Common myeloid progenitor, CD34-positive (primary cell): ENCODE measurements around the gene CAPN5.

ENCODE experiments used
- CTCF ChIA-PET: fragments of 350-600 bp; sonication (Branson Sonifier 250); formaldehyde crosslinking; loops from one replicate; lab custom pipeline; 2021; ENCODE audit warnings: antibody characterized with exemption; lab: Charles Lee
- POLR2A ChIA-PET: fragments of 350-600 bp; sonication (Branson Sonifier 250); formaldehyde crosslinking; loops from one replicate; lab custom pipeline; 2021; ENCODE audit warnings: antibody characterized with exemption; lab: Charles Lee
- DNase-seq, 3 donors: peaks; one replicate each; pipeline versions ENCODE4 v3.0.0 to v3.0.0-alpha.2; 2013
- H3K27ac ChIP-seq, 2 experiments: 1 replicate in 1 of 2; 2 replicates in 1 of 2; pipeline ENCODE4 v1.7.0; 2013; ENCODE audit warnings: inconsistent platforms in 2 of 2, low read length in 2 of 2, mild to moderate bottlenecking in 2 of 2, low read depth in 1 of 2, moderate library complexity in 1 of 2; ENCODE audit not compliant: severe bottlenecking in 2 of 2, insufficient read depth in 1 of 2, poor library complexity in 1 of 2
- H3K27me3 ChIP-seq, 5 experiments: replicated peaks in 2 of 5; 1 replicate in 3 of 5; 2 replicates in 2 of 5; pipeline versions ENCODE4 v1.6.1 to v1.7.0; 2013; ENCODE audit warnings: low read length in 4 of 5, mild to moderate bottlenecking in 2 of 5, moderate library complexity in 2 of 5, inconsistent platforms in 1 of 5; ENCODE audit not compliant: insufficient read depth in 5 of 5, control insufficient read depth in 4 of 5
- H3K36me3 ChIP-seq, 4 experiments: 1 replicate in 2 of 4; 2 replicates in 2 of 4; pipeline versions ENCODE4 v1.6.1 to v1.7.0; 2013; ENCODE audit warnings: low read length in 3 of 4, control low read depth in 1 of 4, mild to moderate bottlenecking in 1 of 4; ENCODE audit not compliant: control insufficient read depth in 4 of 4, insufficient read depth in 4 of 4
- H3K4me1 ChIP-seq, 4 experiments: 1 replicate in 3 of 4; 2 replicates in 1 of 4; pipeline versions ENCODE4 v1.6.1 to v1.7.1; 2013; ENCODE audit warnings: low read length in 3 of 4, mild to moderate bottlenecking in 3 of 4, control low read depth in 1 of 4, inconsistent platforms in 1 of 4, moderate library complexity in 1 of 4; ENCODE audit not compliant: control insufficient read depth in 4 of 4, insufficient read depth in 4 of 4; ENCODE audit errors: control extremely low read depth in 1 of 4
- H3K4me3 ChIP-seq, 7 experiments: 1 replicate in 4 of 7; 2 replicates in 3 of 7; pipeline versions ENCODE4 v1.5.1 to v1.7.0; 2013; ENCODE audit warnings: mild to moderate bottlenecking in 7 of 7, low read length in 6 of 7, moderate library complexity in 6 of 7, inconsistent platforms in 2 of 7, low read depth in 2 of 7, control low read depth in 1 of 7; ENCODE audit not compliant: insufficient read depth in 4 of 7, control insufficient read depth in 1 of 7; ENCODE audit errors: extremely low read depth in 1 of 7
- H3K9me3 ChIP-seq, 5 experiments: 1 replicate in 4 of 5; 2 replicates in 1 of 5; pipeline versions ENCODE4 v1.6.1 to v1.7.1; 2013; ENCODE audit warnings: low read length in 4 of 5, mild to moderate bottlenecking in 2 of 5, inconsistent platforms in 1 of 5, low read depth in 1 of 5, moderate library complexity in 1 of 5; ENCODE audit not compliant: control insufficient read depth in 4 of 5, insufficient read depth in 2 of 5; ENCODE audit errors: control extremely low read depth in 1 of 5
- WGBS: methylation state at CpG from one replicate; pipeline ENCODE4 v1.1.5; 2013; ENCODE audit not compliant: insufficient coverage; 5-methylcytosine and 5-hydroxymethylcytosine counted together

CAPN5 gene

DNA sequence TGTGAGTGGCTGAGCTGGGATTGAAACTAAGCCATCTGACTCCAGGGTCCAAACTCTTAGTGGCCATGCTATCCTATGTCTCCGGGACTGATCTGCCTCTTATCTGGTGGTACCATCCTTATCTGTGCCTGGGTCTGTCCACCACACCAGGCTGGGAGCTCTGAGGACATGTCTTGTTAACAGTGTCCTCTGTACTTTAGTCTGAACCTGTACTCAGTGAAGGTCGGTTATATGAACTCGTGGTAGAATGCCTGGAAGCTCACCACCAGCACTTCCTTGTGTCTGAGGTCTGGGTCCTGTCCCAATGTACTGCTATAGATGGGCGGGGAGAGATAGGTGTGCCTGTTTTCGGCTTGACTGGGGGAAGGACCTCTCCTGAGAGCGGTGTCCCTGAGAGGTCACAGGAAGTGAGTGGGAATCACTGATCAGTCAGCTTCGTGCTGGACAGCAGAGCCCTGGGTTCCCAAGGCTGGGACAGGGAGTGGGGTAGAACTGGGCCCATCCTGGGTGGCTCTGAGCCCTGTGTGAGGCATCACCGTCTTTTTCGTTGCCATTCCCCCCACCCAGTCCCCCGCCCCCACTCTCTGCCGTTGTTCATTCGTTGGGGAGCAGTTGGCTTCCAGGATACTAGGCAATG lies 70.1 kb downstream of the CAPN5 start:
- POLR2A ChIA-PET: no interaction called here
- 75% methylated on average over 8 of the region's 12 CpGs for WGBS
- H3K4me3 ChIP-seq: no peak overlapping the region

DNA sequence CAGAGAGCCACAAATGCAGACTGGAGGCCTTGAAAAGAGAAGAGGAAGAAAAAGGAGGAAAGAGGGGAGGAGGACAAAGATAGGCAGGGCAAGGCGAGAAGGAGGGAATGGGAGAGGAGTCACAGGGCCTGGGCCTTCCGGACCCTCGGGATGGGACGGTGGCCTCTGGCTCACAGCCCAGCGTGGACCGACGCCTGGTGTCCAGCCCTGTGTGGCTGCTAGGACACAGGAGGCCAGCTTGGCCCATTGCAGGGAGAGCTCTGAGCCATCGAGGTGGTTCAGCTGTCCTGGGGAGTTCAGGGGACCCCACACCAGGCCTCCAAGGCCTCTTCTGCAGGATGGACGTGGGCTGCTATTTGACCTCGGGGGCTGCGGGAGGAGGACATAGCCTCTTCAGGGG lies 70.7 kb downstream of the CAPN5 start:
- Histone ChIP-seq H3K27me3 (peaks cover 0 to 34% (median 15%) of the 10 kb centered on the region in 5 experiments), H3K27ac (no peak overlapping the region), H3K9me3 (peaks cover 0 to 3% (median 0%) of the 10 kb centered on the region in 5 experiments), H3K36me3 (no peaks in the 10 kb centered on the region), H3K4me1 (peaks cover 0 to 18% (median 11%) of the 10 kb centered on the region in 4 experiments), H3K4me3 (no peak overlapping the region)
- DNase-seq: no peak
- 92% methylated on average over 10 of the region's 11 CpGs for WGBS
- CTCF ChIA-PET: interaction anchor here (1.0 to 12.6 kb wide), 4 partner anchors 9 to 274 kb away, joined by 3 to 240 read pairs (median 10); no protein-coding TSS in a partner anchor
- POLR2A ChIA-PET: no interaction called here

More for the DNA sequence above, 70.1 kb downstream of the CAPN5 start:
- Histone ChIP-seq H3K36me3 (no peaks in the 10 kb centered on the region), H3K9me3 (peaks cover 0 to 3% (median 0%) of the 10 kb centered on the region in 5 experiments), H3K4me1 (peaks cover 0 to 13% (median 6%) of the 10 kb centered on the region in 4 experiments), H3K27ac (no peak overlapping the region), H3K27me3 (peaks cover 0 to 34% (median 15%) of the 10 kb centered on the region in 5 experiments)
- no peak for DNase-seq
- CTCF ChIA-PET: interaction anchor here (1.0 to 12.6 kb wide), 5 partner anchors 8 to 275 kb away, joined by 3 to 240 read pairs (median 3); no protein-coding TSS in a partner anchor

DNA sequence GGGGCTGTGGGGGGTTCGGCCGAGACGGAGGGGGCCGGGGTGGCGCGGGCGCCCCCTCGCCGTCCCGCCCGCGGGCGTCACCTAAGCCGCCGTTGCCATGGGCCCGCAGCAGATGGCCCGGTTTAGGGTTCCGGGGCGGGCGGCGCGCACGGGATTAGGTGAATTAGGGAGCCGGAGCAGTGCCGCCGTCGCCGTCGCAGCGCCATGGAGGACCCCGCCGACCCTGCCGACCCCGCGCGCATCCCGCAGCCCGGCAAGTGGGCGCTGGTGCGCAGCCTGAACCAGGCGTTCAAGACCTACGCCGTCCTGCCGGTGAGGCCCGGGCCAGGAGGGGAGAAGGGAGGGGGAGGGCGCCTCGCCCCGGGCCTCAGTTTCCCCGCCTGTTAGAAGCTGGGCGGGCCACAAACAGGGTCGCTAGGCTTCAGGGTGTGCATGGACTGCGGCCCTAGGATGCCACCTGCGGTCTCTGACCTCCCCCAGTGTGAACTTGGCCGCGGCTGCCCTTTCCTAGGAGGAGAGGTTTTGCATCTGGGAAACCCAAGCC lies 71.4 kb downstream of the CAPN5 start:
- Histone ChIP-seq H3K4me3 (peak overlapping the region in 1 of 7 experiments; percentile 15), H3K4me1 (peaks cover 0 to 23% (median 15%) of the 10 kb centered on the region in 4 experiments), H3K36me3 (no peaks in the 10 kb centered on the region), H3K27ac (no peak overlapping the region), H3K9me3 (no peaks in the 10 kb centered on the region), H3K27me3 (peaks cover 0 to 34% (median 15%) of the 10 kb centered on the region in 5 experiments)
- POLR2A ChIA-PET: no interaction called here
- DNase-seq: no peak
- WGBS: 27% methylated on average over 45 of the region's 55 CpGs
- CTCF ChIA-PET: interaction anchor here (4.0 to 12.6 kb wide), 3 partner anchors 11 to 50 kb away, joined by 17 to 240 read pairs (median 33); partner anchors contain the start of gene MYO7A

DNA sequence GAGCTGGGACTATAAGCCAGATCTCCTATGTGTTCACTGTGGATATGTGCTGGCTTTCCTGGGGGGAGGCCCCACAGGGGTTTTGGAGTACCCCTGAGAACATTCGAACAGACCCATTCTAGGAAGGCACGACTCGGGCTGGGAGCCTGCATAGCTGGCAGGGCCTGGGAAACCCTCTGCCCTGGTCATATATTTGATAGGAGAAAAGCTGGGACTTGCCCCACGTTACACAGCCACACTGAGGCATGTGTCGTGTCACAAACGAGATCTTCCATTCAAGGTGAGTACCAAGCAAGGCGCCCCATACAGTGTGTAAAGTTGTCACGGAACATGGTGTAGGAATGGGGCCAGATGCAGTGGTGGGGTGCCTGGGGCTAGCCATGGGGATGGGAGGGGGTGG lies 72.4 kb downstream of the CAPN5 start:
- H3K4me1 ChIP-seq: peaks cover 0 to 23% (median 15%) of the 10 kb centered on the region in 4 experiments
- H3K9me3 ChIP-seq: no peaks in the 10 kb centered on the region
- 96% methylated on average over 7 of the region's 8 CpGs for WGBS
- POLR2A ChIA-PET: no interaction called here
- CTCF ChIA-PET: interaction anchor here (1.7 to 4.0 kb wide), 4 partner anchors 9 to 49 kb away, joined by 7 to 33 read pairs (median 14); partner anchors contain the start of gene MYO7A
- no peak overlapping the region for H3K27ac ChIP-seq
- no peak for DNase-seq
- peaks cover 0 to 34% (median 15%) of the 10 kb centered on the region in 5 experiments for H3K27me3 ChIP-seq
- H3K36me3 ChIP-seq: no peaks in the 10 kb centered on the region
- no peak overlapping the region for H3K4me3 ChIP-seq

DNA sequence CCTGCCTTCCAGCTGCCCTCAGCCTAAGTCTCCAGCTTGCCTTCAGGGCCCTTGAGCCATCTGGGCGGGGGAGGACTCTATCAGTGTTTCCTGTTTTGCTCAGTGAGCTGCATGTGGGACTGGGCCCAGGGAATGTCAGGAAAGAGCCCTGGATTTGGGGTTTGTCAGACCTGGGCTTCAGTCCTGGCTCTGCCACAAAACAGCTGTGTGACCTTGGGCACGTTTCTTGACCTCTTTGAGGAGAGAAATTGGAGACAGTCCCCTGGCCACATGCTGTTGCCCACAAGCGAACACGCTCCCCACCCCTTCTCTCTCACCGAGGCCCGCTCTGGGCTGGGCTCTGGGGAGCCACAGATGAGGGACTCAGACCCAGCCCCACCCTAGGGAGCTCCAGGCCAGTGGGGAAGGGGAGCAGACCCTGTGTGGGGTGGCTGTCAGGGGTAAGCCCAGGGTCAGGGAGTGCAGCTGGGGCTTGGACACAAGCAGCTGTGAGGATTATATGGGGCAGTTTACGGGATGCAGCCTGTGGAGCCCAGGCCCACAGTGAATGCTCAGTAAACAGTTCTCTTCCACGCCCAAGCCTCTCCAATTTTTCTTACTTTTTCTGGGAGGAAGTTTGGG lies 73.6 kb downstream of the CAPN5 start:
- Histone ChIP-seq H3K9me3 (no peaks in the 10 kb centered on the region), H3K27ac (no peak overlapping the region), H3K4me3 (no peak overlapping the region), H3K4me1 (peaks cover 0 to 23% (median 15%) of the 10 kb centered on the region in 4 experiments), H3K36me3 (no peaks in the 10 kb centered on the region), H3K27me3 (peaks cover 0 to 34% (median 17%) of the 10 kb centered on the region in 5 experiments)
- ChIA-PET CTCF (interaction anchor here (0.7 to 4.0 kb wide), 6 partner anchors 10 to 48 kb away, joined by 3 to 33 read pairs (median 9); partner anchors contain the start of gene MYO7A), POLR2A (interaction anchor here (1.0 kb wide), 1 partner anchor 53 kb away, joined by 3 read pairs; no protein-coding TSS in a partner anchor)
- WGBS: 88% methylated on average over 3 of the region's 8 CpGs
- no peak for DNase-seq

DNA sequence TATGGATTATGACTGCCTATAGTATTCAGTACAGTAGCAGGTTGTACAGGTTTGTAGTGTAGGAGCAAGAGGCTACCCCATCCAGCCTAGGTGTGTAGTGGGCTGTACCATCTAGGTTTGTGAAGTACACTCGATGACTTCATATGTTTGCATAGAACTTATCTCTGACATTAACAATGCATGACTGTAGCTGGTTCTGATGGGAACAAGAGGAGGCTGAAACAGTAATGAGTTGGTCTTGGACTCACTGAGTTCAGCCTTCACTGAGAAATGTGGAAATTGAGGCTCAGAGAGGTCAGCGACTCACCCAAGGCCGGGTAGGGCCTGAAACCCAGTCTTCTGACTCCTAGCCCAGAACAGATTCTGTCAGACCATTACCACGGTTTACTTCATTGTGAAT lies 74.3 kb downstream of the CAPN5 start:
- no peaks in the 10 kb centered on the region for H3K9me3 ChIP-seq
- H3K4me3 ChIP-seq: no peak overlapping the region
- CTCF ChIA-PET: interaction anchor here (0.7 to 4.0 kb wide), 6 partner anchors 10 to 47 kb away, joined by 3 to 33 read pairs (median 9); partner anchors contain the start of gene MYO7A
- WGBS: no CpG with 5 or more reads among the region's 4 CpGs
- no peaks in the 10 kb centered on the region for H3K36me3 ChIP-seq
- no peak overlapping the region for H3K27ac ChIP-seq
- no peak for DNase-seq
- POLR2A ChIA-PET: interaction anchor here (1.0 kb wide), 1 partner anchor 54 kb away, joined by 3 read pairs; no protein-coding TSS in a partner anchor
- peaks cover 0 to 34% (median 18%) of the 10 kb centered on the region in 5 experiments for H3K27me3 ChIP-seq
- H3K4me1 ChIP-seq: peaks cover 0 to 23% (median 15%) of the 10 kb centered on the region in 4 experiments
